ENCODE measurements around the gene SPEM2. TPM values are rescaled to one million over a fixed set of nuclear protein-coding genes. Genes with fewer than 3 reads are reported as not detected.

SPEM2 gene
- polyA plus RNA-seq, 1 donor from 2014 or later, result not detected

GRCh38 chr17:7428557-7428956 lies 3.1 kb downstream of the SPEM2 start, which contains the start of gene SPEM3:
Gene SPEM3, plus strand, starts transcription at chr17:7428857. Its CDS starts 46 bp downstream, at chr17:7428903.
- Histone ChIP-seq H4K20me1 (ENCODE audit: insufficient read depth) (no peaks in the 10 kb centered on the region), H3K4me3 (ENCODE audit: low read length) (no peak within 1 kb of the TSS), H3K9me2 (ENCODE audit: insufficient read depth, low read length) (no peaks in the 10 kb centered on the region), H3K4me2 (ENCODE audit: low read length) (no peak within 1 kb of the TSS), H2AFZ (ENCODE audit: low read depth, low read length) (no peak within 1 kb of the TSS), H3F3A (ENCODE audit: insufficient read depth, low read length, poor library complexity, severe bottlenecking) (no peaks in the 10 kb centered on the region), H3K79me2 (replicated peaks; ENCODE audit: insufficient read depth, low read length) (no peaks in the 10 kb centered on the region), H3K9me3 (ENCODE audit: low read length) (no peaks in the 10 kb centered on the region), H3K9ac (ENCODE audit: low read length) (no peak within 1 kb of the TSS), H3K27me3 (ENCODE audit: insufficient read depth, low read depth, low read length) (no peaks in the 10 kb centered on the region), H3K27ac (ENCODE audit: low read length) (no peak within 1 kb of the TSS), H3K36me3 (ENCODE audit: insufficient read depth, low read length) (no peaks in the 10 kb centered on the region)
- TF ChIP-seq RAD21 (conservative IDR thresholded peaks at IDR 0.05), result no peak

- H3K9me2 ChIP-seq (ENCODE audit: insufficient read depth, low read length), result no peaks in the 10 kb centered on the region
- no peak overlapping the region for H3K27ac ChIP-seq (ENCODE audit: low read length)
- H3K9me3 ChIP-seq (ENCODE audit: low read length), result no peaks in the 10 kb centered on the region
- no peak overlapping the region for H2AFZ ChIP-seq (ENCODE audit: low read depth, low read length)
- H3K9ac ChIP-seq (ENCODE audit: low read length), result no peak overlapping the region
- no peaks in the 10 kb centered on the region for H3K36me3 ChIP-seq (ENCODE audit: insufficient read depth, low read length)
- H3K4me2 ChIP-seq (ENCODE audit: low read length), result no peak overlapping the region
- H3K27me3 ChIP-seq (ENCODE audit: insufficient read depth, low read depth, low read length), result no peaks in the 10 kb centered on the region
- H3K4me3 ChIP-seq (ENCODE audit: low read length), result no peak overlapping the region
- H3F3A ChIP-seq (ENCODE audit: insufficient read depth, low read length, poor library complexity, severe bottlenecking), result no peaks in the 10 kb centered on the region
- no peaks in the 10 kb centered on the region for H3K79me2 ChIP-seq (replicated peaks; ENCODE audit: insufficient read depth, low read length)
- TF ChIP-seq EZH2 (IDR thresholded peaks at IDR 0.05; ENCODE audit: borderline replicate concordance, insufficient read depth, low read length, poor library complexity, severe bottlenecking) (no peak), RAD21 (conservative IDR thresholded peaks at IDR 0.05) (no peak), REST (IDR thresholded peaks at IDR 0.05; ENCODE audit: borderline replicate concordance) (no peak), TAF1 (IDR thresholded peaks at IDR 0.05; ENCODE audit: low read depth) (no peak), CTCF (IDR thresholded peaks at IDR 0.05; ENCODE audit: poor library complexity, severe bottlenecking) (no peak), POLR2AphosphoS5 (IDR thresholded peaks at IDR 0.05) (no peak), EP300 (conservative IDR thresholded peaks at IDR 0.05; ENCODE audit: poor library complexity, severe bottlenecking) (no peak)
- no peaks in the 10 kb centered on the region for H4K20me1 ChIP-seq (ENCODE audit: insufficient read depth)
Measured at GRCh38 chr17:7429722-7430121, 4.3 kb downstream of the SPEM2 start.

- Histone ChIP-seq H3K27me3 (ENCODE audit: insufficient read depth, low read depth, low read length) (peaks cover 14% of the 10 kb centered on the region), H3F3A (ENCODE audit: insufficient read depth, low read length, poor library complexity, severe bottlenecking) (no peaks in the 10 kb centered on the region), H3K9ac (ENCODE audit: low read length) (no peak overlapping the region), H3K79me2 (replicated peaks; ENCODE audit: insufficient read depth, low read length) (no peaks in the 10 kb centered on the region), H3K4me3 (ENCODE audit: low read length) (no peak overlapping the region), H3K9me2 (ENCODE audit: insufficient read depth, low read length) (no peaks in the 10 kb centered on the region), H2AFZ (ENCODE audit: low read depth, low read length) (no peak overlapping the region), H3K36me3 (ENCODE audit: insufficient read depth, low read length) (no peaks in the 10 kb centered on the region), H3K4me2 (ENCODE audit: low read length) (no peak overlapping the region), H3K9me3 (ENCODE audit: low read length) (no peaks in the 10 kb centered on the region), H3K27ac (ENCODE audit: low read length) (no peak overlapping the region), H4K20me1 (ENCODE audit: insufficient read depth) (no peaks in the 10 kb centered on the region)
- no peak for TF ChIP-seq SMC3 (conservative IDR thresholded peaks at IDR 0.05; ENCODE audit: poor library complexity)
- no peak for TF ChIP-seq RAD21 (conservative IDR thresholded peaks at IDR 0.05)
- no peak for TF ChIP-seq EZH2 (IDR thresholded peaks at IDR 0.05; ENCODE audit: borderline replicate concordance, insufficient read depth, low read length, poor library complexity, severe bottlenecking)
- no peak for TF ChIP-seq CTCF (IDR thresholded peaks at IDR 0.05; ENCODE audit: poor library complexity, severe bottlenecking)
- no peak for TF ChIP-seq TAF1 (IDR thresholded peaks at IDR 0.05; ENCODE audit: low read depth)
- TF ChIP-seq POLR2AphosphoS5 (IDR thresholded peaks at IDR 0.05), result no peak
- TF ChIP-seq REST (IDR thresholded peaks at IDR 0.05; ENCODE audit: borderline replicate concordance), result no peak
- no peak for TF ChIP-seq MXI1 (conservative IDR thresholded peaks at IDR 0.05; ENCODE audit: poor library complexity, severe bottlenecking)
- TF ChIP-seq EP300 (conservative IDR thresholded peaks at IDR 0.05; ENCODE audit: poor library complexity, severe bottlenecking), result no peak
Measured at GRCh38 chr17:7431231-7431630, 5.8 kb downstream of the SPEM2 start.
